ENCODE data around the gene SLC25A12. TPM values are rescaled to one million over a fixed set of nuclear protein-coding genes. Genes with fewer than 3 reads are reported as not detected.

SLC25A12 gene
- total and polyA plus RNA-seq, 2 of the 13 experiments (the other 11 are each of a cell fraction or from before 2014, with no cell fraction given) = 8.1 to 15.9 TPM

DNA sequence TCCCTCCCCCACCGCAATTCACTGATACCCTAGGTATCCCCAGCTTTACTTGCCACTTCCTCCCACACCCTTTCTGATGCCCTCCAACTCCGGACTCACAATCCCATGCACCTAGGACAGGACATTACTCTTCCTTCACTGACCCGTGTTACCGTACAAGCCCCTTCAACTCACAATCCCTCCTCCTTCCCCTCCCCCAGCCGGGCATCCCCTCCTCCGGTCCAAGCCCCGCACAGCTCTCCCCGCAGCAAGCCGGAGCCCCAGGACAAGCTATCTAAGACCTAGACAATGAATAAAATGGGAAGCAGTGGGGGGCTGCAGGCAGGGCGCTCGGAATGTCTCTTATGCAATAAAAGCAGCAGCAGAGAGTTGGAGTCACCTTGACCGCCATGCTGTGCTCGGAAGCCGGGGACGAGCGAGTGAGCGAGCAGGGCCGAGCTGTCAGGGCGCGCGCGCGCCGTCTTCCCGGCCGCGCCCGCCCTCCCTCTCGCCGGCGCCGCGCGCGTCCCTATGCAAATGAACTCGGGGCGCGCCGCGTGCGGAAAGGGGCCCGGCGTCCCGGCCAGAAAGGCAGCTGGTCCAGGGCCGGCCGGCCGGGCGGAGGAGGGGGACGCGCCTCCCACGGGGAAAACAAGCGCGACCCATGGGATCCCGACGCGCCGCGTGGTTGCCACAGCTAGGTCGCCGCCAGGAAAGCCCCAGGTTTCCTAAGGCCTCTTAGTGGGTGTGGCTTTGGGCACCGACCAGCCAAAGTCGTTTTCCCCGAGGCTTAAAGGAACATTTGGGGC lies at the start of gene SLC25A12 (continued):
- TF ChIP-seq, protein P1, sequence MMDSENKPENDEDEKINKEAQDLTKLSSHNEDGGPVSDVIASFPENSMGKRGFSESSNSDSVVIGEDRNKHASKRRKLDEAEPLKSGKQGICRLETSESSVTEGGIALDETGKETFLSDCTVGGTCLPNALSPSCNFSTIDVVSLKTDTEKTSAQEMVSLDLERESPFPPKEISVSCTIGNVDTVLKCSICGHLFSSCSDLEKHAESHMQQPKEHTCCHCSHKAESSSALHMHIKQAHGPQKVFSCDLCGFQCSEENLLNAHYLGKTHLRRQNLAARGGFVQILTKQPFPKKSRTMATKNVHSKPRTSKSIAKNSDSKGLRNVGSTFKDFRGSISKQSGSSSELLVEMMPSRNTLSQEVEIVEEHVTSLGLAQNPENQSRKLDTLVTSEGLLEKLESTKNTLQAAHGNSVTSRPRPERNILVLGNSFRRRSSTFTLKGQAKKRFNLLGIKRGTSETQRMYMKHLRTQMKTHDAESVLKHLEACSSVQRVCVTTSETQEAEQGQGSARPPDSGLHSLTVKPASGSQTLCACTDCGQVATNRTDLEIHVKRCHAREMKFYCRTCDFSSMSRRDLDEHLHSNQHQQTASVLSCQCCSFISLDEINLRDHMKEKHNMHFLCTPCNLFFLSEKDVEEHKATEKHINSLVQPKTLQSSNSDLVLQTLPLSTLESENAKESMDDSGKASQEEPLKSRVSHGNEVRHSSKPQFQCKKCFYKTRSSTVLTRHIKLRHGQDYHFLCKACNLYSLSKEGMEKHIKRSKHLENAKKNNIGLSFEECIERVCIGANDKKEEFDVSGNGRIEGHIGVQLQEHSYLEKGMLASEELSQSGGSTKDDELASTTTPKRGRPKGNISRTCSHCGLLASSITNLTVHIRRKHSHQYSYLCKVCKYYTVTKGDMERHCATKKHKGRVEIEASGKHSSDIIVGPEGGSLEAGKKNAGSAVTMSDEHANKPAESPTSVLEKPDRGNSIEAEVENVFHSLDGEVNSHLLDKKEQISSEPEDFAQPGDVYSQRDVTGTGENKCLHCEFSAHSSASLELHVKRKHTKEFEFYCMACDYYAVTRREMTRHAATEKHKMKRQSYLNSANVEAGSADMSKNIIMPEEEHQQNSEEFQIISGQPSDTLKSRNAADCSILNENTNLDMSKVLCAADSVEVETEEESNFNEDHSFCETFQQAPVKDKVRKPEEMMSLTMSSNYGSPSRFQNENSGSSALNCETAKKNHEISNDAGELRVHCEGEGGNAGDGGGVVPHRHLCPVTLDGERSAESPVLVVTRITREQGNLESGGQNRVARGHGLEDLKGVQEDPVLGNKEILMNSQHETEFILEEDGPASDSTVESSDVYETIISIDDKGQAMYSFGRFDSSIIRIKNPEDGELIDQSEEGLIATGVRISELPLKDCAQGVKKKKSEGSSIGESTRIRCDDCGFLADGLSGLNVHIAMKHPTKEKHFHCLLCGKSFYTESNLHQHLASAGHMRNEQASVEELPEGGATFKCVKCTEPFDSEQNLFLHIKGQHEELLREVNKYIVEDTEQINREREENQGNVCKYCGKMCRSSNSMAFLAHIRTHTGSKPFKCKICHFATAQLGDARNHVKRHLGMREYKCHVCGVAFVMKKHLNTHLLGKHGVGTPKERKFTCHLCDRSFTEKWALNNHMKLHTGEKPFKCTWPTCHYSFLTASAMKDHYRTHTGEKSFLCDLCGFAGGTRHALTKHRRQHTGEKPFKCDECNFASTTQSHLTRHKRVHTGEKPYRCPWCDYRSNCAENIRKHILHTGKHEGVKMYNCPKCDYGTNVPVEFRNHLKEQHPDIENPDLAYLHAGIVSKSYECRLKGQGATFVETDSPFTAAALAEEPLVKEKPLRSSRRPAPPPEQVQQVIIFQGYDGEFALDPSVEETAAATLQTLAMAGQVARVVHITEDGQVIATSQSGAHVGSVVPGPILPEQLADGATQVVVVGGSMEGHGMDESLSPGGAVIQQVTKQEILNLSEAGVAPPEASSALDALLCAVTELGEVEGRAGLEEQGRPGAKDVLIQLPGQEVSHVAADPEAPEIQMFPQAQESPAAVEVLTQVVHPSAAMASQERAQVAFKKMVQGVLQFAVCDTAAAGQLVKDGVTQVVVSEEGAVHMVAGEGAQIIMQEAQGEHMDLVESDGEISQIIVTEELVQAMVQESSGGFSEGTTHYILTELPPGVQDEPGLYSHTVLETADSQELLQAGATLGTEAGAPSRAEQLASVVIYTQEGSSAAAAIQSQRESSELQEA (CRISPR knock-in tag; IDR thresholded peaks at IDR 0.05; ENCODE audit: not compliant biosample characterization) = peak; percentile 26
- TF ChIP-seq U2AF1 (optimal IDR thresholded peaks at IDR 0.05; ENCODE audit: low read depth, low read length) (no peak), ZEB1 (IDR thresholded peaks at IDR 0.05; ENCODE audit: insufficient replicate concordance, low read depth) (peak; percentile 54), SIX4 (CRISPR knock-in tag; IDR thresholded peaks at IDR 0.05) (no peak), PTBP1 (IDR thresholded peaks at IDR 0.05; ENCODE audit: low read depth, low read length, poor library complexity, severe bottlenecking) (no peak), FLYWCH1 (CRISPR knock-in tag; IDR thresholded peaks at IDR 0.05) (no peak), KAT8 (CRISPR knock-in tag; IDR thresholded peaks at IDR 0.05) (peak; percentile 25), ZFP90 (CRISPR knock-in tag; IDR thresholded peaks at IDR 0.05; ENCODE audit: borderline replicate concordance) (no peak), NCOA5 (CRISPR knock-in tag; IDR thresholded peaks at IDR 0.05) (no peak), CHCHD3 (CRISPR knock-in tag; IDR thresholded peaks at IDR 0.05) (no peak)
- TF ChIP-seq, protein P2, sequence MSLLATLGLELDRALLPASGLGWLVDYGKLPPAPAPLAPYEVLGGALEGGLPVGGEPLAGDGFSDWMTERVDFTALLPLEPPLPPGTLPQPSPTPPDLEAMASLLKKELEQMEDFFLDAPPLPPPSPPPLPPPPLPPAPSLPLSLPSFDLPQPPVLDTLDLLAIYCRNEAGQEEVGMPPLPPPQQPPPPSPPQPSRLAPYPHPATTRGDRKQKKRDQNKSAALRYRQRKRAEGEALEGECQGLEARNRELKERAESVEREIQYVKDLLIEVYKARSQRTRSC (CRISPR knock-in tag; IDR thresholded peaks at IDR 0.05; ENCODE audit: low read depth) = no peak
- TF ChIP-seq, protein P3, sequence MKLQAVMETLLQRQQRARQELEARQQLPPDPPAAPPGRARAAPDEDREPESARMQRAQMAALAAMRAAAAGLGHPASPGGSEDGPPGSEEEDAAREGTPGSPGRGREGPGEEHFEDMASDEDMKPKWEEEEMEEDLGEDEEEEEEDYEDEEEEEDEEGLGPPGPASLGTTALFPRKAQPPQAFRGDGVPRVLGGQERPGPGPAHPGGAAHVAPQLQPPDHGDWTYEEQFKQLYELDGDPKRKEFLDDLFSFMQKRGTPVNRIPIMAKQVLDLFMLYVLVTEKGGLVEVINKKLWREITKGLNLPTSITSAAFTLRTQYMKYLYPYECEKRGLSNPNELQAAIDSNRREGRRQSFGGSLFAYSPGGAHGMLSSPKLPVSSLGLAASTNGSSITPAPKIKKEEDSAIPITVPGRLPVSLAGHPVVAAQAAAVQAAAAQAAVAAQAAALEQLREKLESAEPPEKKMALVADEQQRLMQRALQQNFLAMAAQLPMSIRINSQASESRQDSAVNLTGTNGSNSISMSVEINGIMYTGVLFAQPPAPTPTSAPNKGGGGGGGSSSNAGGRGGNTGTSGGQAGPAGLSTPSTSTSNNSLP (IDR thresholded peaks at IDR 0.05; ENCODE audit: low read depth, low read length) = no peak
- TF ChIP-seq, protein P4, sequence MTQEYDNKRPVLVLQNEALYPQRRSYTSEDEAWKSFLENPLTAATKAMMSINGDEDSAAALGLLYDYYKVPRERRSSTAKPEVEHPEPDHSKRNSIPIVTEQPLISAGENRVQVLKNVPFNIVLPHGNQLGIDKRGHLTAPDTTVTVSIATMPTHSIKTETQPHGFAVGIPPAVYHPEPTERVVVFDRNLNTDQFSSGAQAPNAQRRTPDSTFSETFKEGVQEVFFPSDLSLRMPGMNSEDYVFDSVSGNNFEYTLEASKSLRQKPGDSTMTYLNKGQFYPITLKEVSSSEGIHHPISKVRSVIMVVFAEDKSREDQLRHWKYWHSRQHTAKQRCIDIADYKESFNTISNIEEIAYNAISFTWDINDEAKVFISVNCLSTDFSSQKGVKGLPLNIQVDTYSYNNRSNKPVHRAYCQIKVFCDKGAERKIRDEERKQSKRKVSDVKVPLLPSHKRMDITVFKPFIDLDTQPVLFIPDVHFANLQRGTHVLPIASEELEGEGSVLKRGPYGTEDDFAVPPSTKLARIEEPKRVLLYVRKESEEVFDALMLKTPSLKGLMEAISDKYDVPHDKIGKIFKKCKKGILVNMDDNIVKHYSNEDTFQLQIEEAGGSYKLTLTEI (CRISPR knock-in tag; conservative IDR thresholded peaks at IDR 0.05) = no peak
- TF ChIP-seq, protein P5, sequence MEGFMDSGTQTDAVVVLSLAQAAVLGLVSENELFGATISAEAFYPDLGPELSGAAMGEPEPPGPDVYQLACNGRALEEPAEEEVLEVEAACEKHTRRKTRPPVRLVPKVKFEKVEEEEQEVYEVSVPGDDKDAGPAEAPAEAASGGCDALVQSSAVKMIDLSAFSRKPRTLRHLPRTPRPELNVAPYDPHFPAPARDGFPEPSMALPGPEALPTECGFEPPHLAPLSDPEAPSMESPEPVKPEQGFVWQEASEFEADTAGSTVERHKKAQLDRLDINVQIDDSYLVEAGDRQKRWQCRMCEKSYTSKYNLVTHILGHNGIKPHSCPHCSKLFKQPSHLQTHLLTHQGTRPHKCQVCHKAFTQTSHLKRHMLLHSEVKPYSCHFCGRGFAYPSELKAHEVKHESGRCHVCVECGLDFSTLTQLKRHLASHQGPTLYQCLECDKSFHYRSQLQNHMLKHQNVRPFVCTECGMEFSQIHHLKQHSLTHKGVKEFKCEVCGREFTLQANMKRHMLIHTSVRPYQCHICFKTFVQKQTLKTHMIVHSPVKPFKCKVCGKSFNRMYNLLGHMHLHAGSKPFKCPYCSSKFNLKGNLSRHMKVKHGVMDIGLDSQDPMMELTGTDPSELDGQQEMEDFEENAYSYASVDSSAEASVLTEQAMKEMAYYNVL (CRISPR knock-in tag; IDR thresholded peaks at IDR 0.05; ENCODE audit: borderline replicate concordance) = no peak
